SK-N-MC (cell line): Measurements from ENCODE around the gene ITGA1.

ENCODE experiments used
- DNase-seq: peaks from one replicate; pipeline ENCODE4 v3.0.0-alpha.2; 2011; ENCODE audit warnings: low read depth, low spot score
- H3K27ac ChIP-seq: fragments of 200-600 bp; sonication (generic); 2 replicates; pipeline ENCODE4 v1.5.1; 2016; ENCODE audit warnings: mixed run types
- H3K36me3 ChIP-seq: fragments of 200-600 bp; sonication (generic); 2 replicates; pipeline ENCODE4 v1.6.1; 2017; ENCODE audit warnings: antibody characterized with exemption, low read length, mixed read lengths; ENCODE audit not compliant: insufficient read depth
- H3K4me3 ChIP-seq: fragments of 200-600 bp; sonication (generic); 2 replicates; pipeline ENCODE4 v1.5.1; 2016
- H3K9ac ChIP-seq: fragments of 200-600 bp; sonication (generic); 2 replicates; pipeline ENCODE4 v1.8.0; 2017; ENCODE audit warnings: mixed run types, mixed read lengths; ENCODE audit not compliant: insufficient read length
- H3K9me3 ChIP-seq: fragments of 200-600 bp; sonication (generic); 2 replicates; pipeline ENCODE4 v1.6.1; 2017; ENCODE audit warnings: low read depth, mild to moderate bottlenecking, antibody characterized with exemption, low read length, moderate library complexity, mixed read lengths
- EZH2 ChIP-seq: fragments of 200-600 bp; sonication (generic); IDR thresholded peaks from one replicate; pipeline ENCODE4 v1.6.1; 2017; ENCODE audit warnings: antibody characterized with exemption
- FOXP2 ChIP-seq: optimal IDR thresholded peaks from 2 replicates; pipeline ENCODE3; 2011; ENCODE audit warnings: mild to moderate bottlenecking, moderate library complexity; ENCODE audit not compliant: insufficient read depth; ENCODE audit errors: extremely low read length, control extremely low read depth
- POLR2AphosphoS5 ChIP-seq: IDR thresholded peaks from 2 replicates; pipeline ENCODE4 v1.6.1; 2012; ENCODE audit warnings: mild to moderate bottlenecking, low read depth, low read length, borderline replicate concordance

The ITGA1 gene

GRCh38 chr5:52989025-52989780, 201.5 kb downstream of the ITGA1 start, which contains the start of gene ITGA2:
TSS of gene ITGA2 (plus strand) at chr5:52989352. CDS start at chr5:52989469, 117 bp downstream.
- Histone ChIP-seq H3K36me3 (no peaks in the 10 kb centered on the region), H3K9ac (peak within 1 kb of the TSS; percentile 24), H3K9me3 (no peaks in the 10 kb centered on the region), H3K27ac (no peak within 1 kb of the TSS), H3K4me3 (peak within 1 kb of the TSS; percentile 81)
- TF ChIP-seq EZH2 (no peak), FOXP2 (no peak), POLR2AphosphoS5 (no peak; the same call in 1 of the 2 replicates)
- no peak for DNase-seq

- H3K9ac ChIP-seq = peak overlapping the region; percentile 24
These were observed 202.2 kb downstream of the ITGA1 start for GRCh38 chr5:52989781-52990527.

DNA sequence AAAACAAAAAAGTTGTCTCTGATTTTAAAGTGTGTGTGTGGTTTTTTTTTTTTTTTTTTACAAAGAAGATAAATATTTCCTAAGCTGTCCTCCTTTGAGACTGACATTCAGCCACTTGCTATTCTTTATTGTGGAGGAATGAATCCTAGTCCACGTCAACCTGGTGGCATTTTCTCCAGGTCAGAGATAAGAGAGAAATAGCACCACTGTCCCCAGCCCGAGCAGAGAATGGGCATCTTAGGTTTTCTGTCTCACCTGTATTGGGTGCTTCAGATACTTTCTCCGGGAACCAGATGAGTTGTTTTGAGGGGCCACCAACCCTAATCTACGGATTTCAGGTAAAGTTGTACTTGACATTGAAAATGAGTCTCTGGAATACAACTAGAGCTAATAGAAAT, 202.8 kb downstream of the ITGA1 start:
- no peaks in the 10 kb centered on the region for H3K9me3 ChIP-seq
- no peaks in the 10 kb centered on the region for H3K36me3 ChIP-seq
- TF ChIP-seq FOXP2 = no peak
- TF ChIP-seq EZH2 = no peak
- TF ChIP-seq POLR2AphosphoS5 = no peak
- H3K4me3 ChIP-seq = no peak overlapping the region
- H3K9ac ChIP-seq = no peak overlapping the region
- no peak for DNase-seq
- H3K27ac ChIP-seq = no peak overlapping the region

More at GRCh38 chr5:52989781-52990527, 202.2 kb downstream of the ITGA1 start:
- DNase-seq = no peak
- Histone ChIP-seq H3K27ac (no peak overlapping the region), H3K4me3 (peak overlapping the region; percentile 81), H3K36me3 (no peaks in the 10 kb centered on the region), H3K9me3 (no peaks in the 10 kb centered on the region)
- TF ChIP-seq FOXP2 (no peak), EZH2 (no peak), POLR2AphosphoS5 (no peak)

GRCh38 chr5:52993367-52993766, 205.7 kb downstream of the ITGA1 start:
- Histone ChIP-seq H3K36me3 (no peaks in the 10 kb centered on the region), H3K9me3 (no peaks in the 10 kb centered on the region), H3K27ac (no peak overlapping the region), H3K9ac (no peak overlapping the region), H3K4me3 (no peak overlapping the region)
- TF ChIP-seq EZH2 (no peak), POLR2AphosphoS5 (no peak), FOXP2 (no peak)
- DNase-seq = no peak

- no peak for TF ChIP-seq EZH2
- TF ChIP-seq FOXP2 = no peak
- TF ChIP-seq POLR2AphosphoS5 = no peak
- Histone ChIP-seq H3K4me3 (no peak overlapping the region), H3K27ac (no peak overlapping the region), H3K36me3 (no peaks in the 10 kb centered on the region), H3K9ac (no peak overlapping the region), H3K9me3 (no peaks in the 10 kb centered on the region)
- DNase-seq = no peak
These were observed 206.6 kb downstream of the ITGA1 start for GRCh38 chr5:52994266-52994665.

- H3K4me3 ChIP-seq = no peak overlapping the region
- no peak overlapping the region for H3K9ac ChIP-seq
- no peak for DNase-seq
- no peak overlapping the region for H3K27ac ChIP-seq
- no peaks in the 10 kb centered on the region for H3K36me3 ChIP-seq
- TF ChIP-seq POLR2AphosphoS5 (no peak), FOXP2 (no peak), EZH2 (no peak)
- no peaks in the 10 kb centered on the region for H3K9me3 ChIP-seq
These were observed 207.4 kb downstream of the ITGA1 start for GRCh38 chr5:52995095-52995494.

- Histone ChIP-seq H3K9me3 (no peaks in the 10 kb centered on the region), H3K4me3 (no peak overlapping the region), H3K36me3 (no peaks in the 10 kb centered on the region), H3K9ac (no peak overlapping the region), H3K27ac (no peak overlapping the region)
- DNase-seq = no peak
- TF ChIP-seq POLR2AphosphoS5 (no peak), FOXP2 (no peak), EZH2 (no peak)
These were observed 208.2 kb downstream of the ITGA1 start for GRCh38 chr5:52995914-52996313.

- no peak for DNase-seq
- H3K9ac ChIP-seq = no peak overlapping the region
- H3K36me3 ChIP-seq = no peaks in the 10 kb centered on the region
- no peaks in the 10 kb centered on the region for H3K9me3 ChIP-seq
- H3K4me3 ChIP-seq = no peak overlapping the region
- H3K27ac ChIP-seq = no peak overlapping the region
- TF ChIP-seq EZH2 = no peak
- no peak for TF ChIP-seq FOXP2
- no peak for TF ChIP-seq POLR2AphosphoS5
These were observed 209.3 kb downstream of the ITGA1 start for GRCh38 chr5:52996979-52997378.
